Measurements from ENCODE around the gene KIAA0930. TPM values are rescaled to one million over a fixed set of nuclear protein-coding genes. Genes with fewer than 3 reads are reported as not detected.

KIAA0930 gene
- total RNA-seq, 6 experiments from 2014 or later, result 53.9 to 70.1 (median 57.8) TPM

DNA sequence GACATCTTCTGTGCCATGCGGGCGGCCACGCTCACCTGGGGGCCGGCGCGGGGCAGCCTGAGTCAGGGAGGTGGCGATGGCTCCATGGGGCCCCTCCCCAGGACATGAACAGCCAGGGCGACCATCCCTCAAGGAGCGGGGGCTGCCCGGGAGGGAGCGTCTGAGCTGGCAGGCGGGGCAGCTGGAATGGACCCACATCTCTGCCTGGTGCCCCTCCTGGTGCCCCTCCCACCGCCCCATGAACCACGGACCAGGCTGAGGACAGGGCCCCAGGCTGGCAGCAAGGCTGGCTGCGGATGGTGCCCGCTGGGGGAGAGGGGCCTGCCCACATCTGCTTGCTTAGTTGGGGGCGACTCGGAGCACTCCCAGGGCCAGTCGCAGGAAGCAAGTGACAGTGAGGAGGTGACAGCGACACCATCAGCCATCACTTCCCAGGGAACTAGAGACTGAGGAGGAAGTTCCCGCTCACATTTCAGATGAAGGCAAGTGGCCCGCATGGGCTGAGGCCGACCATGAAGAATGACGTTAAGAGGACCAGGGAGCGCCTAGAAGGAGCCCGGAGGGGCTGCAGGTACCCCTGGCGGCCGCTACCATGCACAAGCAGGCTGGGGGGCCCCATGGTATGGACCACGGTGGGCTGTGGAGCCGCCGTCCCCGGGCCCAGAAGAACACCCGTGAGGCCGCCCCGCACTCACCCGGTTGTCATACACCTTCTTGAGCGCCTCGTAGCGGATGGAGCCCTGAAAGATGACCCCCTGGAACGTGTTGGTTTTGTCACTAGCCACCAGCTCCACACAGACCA, 37.3 kb downstream of the KIAA0930 start:
- DNase-seq, result no peak
- no peak overlapping the region for H3K4me3 Mint-ChIP-seq
- H3K9me3 Mint-ChIP-seq, result no peaks in the 10 kb centered on the region
- TF ChIP-seq, protein P1, sequence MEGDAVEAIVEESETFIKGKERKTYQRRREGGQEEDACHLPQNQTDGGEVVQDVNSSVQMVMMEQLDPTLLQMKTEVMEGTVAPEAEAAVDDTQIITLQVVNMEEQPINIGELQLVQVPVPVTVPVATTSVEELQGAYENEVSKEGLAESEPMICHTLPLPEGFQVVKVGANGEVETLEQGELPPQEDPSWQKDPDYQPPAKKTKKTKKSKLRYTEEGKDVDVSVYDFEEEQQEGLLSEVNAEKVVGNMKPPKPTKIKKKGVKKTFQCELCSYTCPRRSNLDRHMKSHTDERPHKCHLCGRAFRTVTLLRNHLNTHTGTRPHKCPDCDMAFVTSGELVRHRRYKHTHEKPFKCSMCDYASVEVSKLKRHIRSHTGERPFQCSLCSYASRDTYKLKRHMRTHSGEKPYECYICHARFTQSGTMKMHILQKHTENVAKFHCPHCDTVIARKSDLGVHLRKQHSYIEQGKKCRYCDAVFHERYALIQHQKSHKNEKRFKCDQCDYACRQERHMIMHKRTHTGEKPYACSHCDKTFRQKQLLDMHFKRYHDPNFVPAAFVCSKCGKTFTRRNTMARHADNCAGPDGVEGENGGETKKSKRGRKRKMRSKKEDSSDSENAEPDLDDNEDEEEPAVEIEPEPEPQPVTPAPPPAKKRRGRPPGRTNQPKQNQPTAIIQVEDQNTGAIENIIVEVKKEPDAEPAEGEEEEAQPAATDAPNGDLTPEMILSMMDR (IDR thresholded peaks at IDR 0.05), result no peak
- H3K27me3 Mint-ChIP-seq (ENCODE audit: insufficient read depth), result peaks cover 1% of the 10 kb centered on the region; the same call in 1 of the 2 replicates
- no peak overlapping the region for H3K27ac Mint-ChIP-seq
- H3K4me1 Mint-ChIP-seq (ENCODE audit: low read depth), result peaks cover 28% of the 10 kb centered on the region
- H3K36me3 Mint-ChIP-seq (ENCODE audit: low read depth), result peaks cover 3% of the 10 kb centered on the region

DNA sequence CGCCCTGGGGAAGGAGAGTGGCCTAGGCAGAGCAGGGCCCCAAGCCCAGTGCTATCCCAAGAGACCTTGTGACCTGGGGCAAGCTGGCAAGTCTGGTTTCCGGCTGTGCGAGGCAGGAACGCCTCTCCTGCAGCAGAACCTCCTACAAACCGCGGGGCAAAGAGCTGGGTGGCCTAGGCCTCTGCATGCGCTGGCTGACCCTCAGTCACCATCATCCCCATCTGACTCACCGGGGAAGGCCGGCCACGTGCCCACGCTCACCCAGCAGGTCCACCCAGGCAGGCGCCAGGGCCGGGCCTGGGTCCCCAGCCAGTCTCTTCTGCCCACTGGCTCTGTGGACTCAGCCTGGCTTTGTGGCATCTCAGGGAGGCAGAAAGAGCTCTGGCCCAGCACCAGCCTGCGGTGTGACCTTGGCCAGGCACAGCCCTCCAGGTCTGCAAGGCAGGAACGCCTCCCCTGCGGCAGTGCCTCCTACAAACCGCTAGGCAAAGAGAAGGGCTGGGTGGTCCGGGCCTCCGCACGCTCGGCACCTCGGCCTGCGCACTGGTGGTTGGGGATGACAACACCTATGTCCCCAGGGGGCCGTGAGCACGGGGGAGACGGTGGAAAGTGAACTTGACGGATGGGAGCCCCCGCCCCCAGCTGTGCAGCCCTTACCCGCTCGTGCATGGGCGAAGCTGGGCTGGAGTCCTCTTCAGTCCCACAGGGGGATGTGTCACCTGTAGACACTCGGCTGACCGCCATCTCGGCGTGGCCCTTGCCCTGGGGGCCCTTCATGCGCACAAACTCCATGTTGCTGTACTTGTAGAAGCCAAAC, 38.2 kb downstream of the KIAA0930 start:
- H3K4me1 Mint-ChIP-seq (ENCODE audit: low read depth), result peaks cover 20% of the 10 kb centered on the region
- no peaks in the 10 kb centered on the region for H3K9me3 Mint-ChIP-seq
- no peak overlapping the region for H3K27ac Mint-ChIP-seq
- H3K27me3 Mint-ChIP-seq (ENCODE audit: insufficient read depth), result peaks cover 1% of the 10 kb centered on the region; the same call in 1 of the 2 replicates
- TF ChIP-seq, protein P1 (IDR thresholded peaks at IDR 0.05), result no peak
- no peak for DNase-seq
- peaks cover 6% of the 10 kb centered on the region; the same call in 1 of the 2 replicates for H3K36me3 Mint-ChIP-seq (ENCODE audit: low read depth)
- no peak overlapping the region for H3K4me3 Mint-ChIP-seq

DNA sequence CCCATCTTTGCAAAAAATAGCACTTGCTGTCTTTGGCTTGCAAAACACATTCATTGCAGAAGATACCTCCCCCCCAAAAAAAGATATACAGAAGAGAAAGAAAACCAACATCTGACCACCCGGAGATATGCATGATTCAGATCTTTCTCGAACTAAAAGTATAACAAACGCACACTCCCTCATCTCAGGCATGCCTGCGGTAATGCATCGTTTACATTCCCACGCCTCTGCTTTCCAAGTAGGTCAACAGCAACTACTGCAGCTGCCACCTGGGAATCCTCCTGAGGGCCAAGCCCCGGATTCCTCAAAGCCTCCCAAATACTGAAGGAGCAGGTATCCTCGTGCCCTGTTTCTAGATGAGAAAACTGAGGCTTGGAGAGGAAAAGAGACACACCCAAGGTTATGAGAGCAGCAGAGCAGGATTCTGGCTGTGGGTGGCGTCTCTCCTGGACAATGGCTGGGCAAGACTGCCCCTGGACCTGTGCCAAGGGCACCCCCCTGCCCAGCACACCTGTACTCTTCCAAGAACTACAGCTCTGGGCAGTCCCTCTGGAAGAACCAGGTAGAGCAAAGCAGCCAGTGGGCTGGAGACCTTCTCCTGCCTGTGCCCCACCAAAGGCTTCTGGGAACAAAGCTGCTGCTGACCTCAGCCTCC, 38.9 kb downstream of the KIAA0930 start:
- Mint-ChIP-seq H3K36me3 (ENCODE audit: low read depth) (peaks cover 6% of the 10 kb centered on the region; the same call in 1 of the 2 replicates), H3K9me3 (no peaks in the 10 kb centered on the region), H3K27ac (peak overlapping the region; percentile 57), H3K4me1 (ENCODE audit: low read depth) (peaks cover 20% of the 10 kb centered on the region), H3K4me3 (peak overlapping the region; percentile 3; the same call in 1 of the 2 replicates), H3K27me3 (ENCODE audit: insufficient read depth) (peaks cover 1% of the 10 kb centered on the region; the same call in 1 of the 2 replicates)
- TF ChIP-seq, protein P1 (IDR thresholded peaks at IDR 0.05), result no peak
- DNase-seq, result peak; percentile 70

DNA sequence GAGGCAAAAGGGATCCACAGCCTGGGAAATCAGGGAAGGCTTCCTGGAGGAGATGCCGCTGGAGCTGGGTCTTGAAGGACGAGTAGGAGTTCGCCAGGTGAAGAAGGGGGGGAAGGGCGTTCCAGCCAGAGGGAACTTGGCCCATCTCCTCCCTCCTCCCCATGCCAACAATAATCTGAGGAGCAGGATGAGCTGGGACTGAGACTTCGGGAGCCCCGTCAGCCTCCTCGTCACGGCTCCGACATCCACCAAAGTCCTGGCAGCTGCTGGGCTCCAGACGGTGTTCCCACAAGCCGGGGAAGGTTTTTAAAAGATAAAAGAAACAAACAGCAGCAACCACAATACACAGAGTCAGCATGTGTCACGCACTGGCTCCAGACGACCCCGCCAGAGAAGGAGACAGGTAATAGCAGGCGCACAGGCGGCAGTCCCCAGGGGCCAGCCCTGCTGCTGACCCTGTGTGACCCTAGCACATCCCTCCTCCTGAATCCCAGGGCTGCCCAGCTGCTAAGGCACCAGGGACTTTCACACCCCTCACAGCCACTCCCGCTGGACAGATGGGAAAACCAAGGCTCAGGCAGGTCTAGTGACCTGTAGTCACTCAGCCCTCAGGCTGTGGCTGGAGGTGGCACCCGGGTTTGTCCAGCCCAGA, 39.7 kb downstream of the KIAA0930 start:
- DNase-seq, result no peak
- peak overlapping the region; percentile 57 for H3K27ac Mint-ChIP-seq
- H3K9me3 Mint-ChIP-seq, result no peaks in the 10 kb centered on the region
- H3K4me1 Mint-ChIP-seq (ENCODE audit: low read depth), result peaks cover 20% of the 10 kb centered on the region
- H3K27me3 Mint-ChIP-seq (ENCODE audit: insufficient read depth), result peaks cover 1% of the 10 kb centered on the region; the same call in 1 of the 2 replicates
- H3K4me3 Mint-ChIP-seq, result peak overlapping the region; percentile 27; the same call in 1 of the 2 replicates
- peaks cover 6% of the 10 kb centered on the region; the same call in 1 of the 2 replicates for H3K36me3 Mint-ChIP-seq (ENCODE audit: low read depth)
- TF ChIP-seq, protein P1 (IDR thresholded peaks at IDR 0.05), result no peak

DNA sequence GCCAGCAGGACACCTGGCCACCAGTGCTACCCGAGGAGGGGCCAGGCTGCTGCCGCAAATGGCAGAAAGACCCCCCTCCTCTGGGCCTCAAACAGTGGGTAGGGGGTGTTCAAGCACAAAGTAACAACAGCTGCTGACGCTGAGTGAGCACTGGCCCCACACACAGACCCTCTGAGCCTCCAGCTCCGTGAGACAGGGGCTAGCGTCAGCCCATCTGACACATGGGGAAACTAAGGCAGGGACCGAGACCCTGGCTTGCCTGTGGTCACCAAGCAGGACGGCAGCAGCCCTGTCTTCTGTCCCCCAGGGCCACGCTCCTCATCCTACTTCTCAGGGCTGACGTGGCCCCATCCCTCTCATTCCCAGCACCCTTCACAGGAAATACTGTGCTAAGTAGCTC, 40.5 kb downstream of the KIAA0930 start:
- H3K36me3 Mint-ChIP-seq (ENCODE audit: low read depth), result peaks cover 6% of the 10 kb centered on the region; the same call in 1 of the 2 replicates

More for the DNA sequence above, 40.5 kb downstream of the KIAA0930 start:
- H3K9me3 Mint-ChIP-seq, result no peaks in the 10 kb centered on the region
- H3K4me1 Mint-ChIP-seq (ENCODE audit: low read depth), result peaks cover 20% of the 10 kb centered on the region
- DNase-seq, result no peak
- peaks cover 1% of the 10 kb centered on the region; the same call in 1 of the 2 replicates for H3K27me3 Mint-ChIP-seq (ENCODE audit: insufficient read depth)
- TF ChIP-seq, protein P1 (IDR thresholded peaks at IDR 0.05), result no peak
- peak overlapping the region; percentile 57 for H3K27ac Mint-ChIP-seq
- peak overlapping the region; percentile 27; the same call in 1 of the 2 replicates for H3K4me3 Mint-ChIP-seq

All from HFFc6 (cell line).